Measurements from ENCODE around the gene ASCL5.
A peak's percentile ranks its signal among the peaks of the same experiment; 100 is the strongest.

The ASCL5 gene

DNA sequence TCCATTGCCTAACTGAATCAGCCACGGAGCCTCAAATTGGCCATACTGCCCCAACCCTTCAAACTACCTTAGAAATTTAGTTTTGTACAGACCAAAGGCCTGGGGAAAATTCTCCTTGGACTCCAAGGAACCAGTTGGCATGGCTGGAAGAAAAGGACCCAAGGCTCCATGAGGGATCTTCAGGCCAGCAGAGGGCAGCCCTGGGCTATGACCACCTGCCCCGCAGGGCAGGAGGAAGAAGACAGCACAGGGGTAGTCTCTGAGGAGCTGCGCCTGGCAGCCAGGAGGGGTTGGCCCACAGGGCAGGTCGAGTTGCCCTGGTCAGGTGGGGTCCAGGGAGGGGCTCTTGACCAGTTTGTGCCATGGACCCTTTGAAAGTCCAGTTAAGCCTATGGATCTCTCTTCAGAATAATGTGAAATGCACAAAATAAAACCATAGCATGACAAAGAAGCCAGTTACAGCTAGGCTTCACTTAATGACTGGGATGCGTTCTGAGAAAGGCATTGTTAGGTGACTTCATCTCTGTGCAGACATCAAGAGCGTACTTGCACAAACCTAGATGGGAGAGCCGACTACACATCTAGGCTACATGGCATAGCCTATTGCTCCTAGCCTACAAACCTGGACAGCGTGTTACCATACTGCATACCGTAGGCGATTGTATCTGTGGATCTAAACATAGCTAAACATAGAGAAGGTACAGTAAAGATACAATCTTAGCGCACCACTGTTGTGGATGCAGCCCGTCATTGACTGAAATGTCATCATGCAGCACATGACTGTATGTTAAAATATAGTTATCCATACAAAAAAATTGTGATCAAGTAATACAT, 40.9 kb downstream of the ASCL5 start:
- peak; percentile 22 for DNase-seq (ENCODE audit: low spot score)

DNA sequence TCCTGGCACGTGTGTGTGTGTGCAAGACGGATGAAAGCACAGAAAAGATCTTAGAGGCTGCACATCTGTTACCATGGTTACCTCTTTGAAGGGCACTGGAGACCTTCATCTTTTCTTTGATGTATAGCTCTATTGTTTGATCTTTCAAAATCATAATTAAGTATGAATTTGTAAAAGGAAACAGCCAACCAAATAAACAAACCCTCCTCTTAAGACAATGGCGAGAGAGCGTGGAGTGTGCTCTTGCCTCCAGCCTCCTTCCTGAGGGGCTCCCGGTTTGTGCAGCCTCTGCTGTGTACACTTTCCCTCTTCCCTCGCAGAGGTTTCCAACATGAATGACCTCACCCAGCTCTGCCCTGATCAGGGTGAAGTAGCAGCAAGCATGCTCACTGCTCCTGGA, 42.7 kb downstream of the ASCL5 start:
- no peak for DNase-seq (ENCODE audit: low spot score)

DNA sequence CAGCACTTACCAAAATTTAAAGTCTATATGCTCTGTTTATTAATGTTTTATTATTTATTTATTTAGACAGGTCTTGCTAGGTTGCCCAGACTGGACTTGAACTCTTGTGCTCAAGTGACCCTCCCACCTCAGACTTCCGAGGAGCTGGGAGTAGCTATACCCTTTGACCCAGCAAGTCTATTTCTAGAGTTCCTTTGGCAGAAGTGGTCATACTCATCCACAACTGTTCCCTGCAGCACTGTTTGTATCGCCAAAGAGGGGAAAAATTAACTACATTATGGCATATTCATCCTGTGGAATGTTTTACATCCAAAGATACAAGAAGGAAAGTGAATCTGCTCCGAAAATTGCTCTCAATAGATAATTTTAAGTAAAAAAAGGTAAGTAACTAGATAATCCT, 43.2 kb downstream of the ASCL5 start:
- no peak for DNase-seq (ENCODE audit: low spot score)

DNA sequence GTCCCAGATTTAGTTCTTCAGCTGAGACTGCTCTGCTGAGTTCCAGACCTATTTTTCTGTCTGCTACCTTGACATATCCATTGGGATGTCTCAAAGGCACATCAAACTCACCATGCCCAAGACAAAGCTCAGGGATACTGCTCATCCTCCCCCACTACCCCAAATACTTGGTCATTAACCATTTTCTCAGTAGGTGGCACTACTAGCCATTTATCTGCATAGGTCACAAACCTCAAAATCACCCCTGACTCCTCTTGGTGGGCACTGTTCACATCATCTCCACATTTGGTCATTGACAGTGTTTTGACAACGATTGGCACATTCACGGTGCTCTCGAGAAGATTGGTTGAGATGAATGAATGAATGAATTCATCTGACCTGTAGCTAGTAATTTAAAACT, 46.8 kb downstream of the ASCL5 start:
- DNase-seq (ENCODE audit: low spot score), result no peak

DNA sequence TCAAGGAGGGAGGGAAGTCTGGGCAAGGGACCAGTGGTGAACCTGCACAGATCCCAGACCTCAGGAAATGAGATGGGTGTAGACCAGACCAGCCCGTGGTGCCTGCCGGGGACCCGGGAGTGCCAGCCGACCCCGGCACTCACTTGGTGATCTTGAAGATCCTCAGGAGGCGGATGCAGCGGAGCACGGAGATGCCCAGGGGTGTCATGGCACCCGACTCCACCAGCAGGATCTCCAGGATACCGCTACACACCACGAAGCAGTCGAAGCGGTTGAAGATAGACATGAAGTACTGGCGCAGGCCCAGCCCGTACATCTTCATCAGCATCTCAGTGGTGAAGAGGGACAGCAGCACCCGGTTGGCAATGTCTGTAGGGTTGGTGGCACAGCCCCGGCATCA, 49.2 kb downstream of the ASCL5 start:
- DNase-seq (ENCODE audit: low spot score), result no peak

DNA sequence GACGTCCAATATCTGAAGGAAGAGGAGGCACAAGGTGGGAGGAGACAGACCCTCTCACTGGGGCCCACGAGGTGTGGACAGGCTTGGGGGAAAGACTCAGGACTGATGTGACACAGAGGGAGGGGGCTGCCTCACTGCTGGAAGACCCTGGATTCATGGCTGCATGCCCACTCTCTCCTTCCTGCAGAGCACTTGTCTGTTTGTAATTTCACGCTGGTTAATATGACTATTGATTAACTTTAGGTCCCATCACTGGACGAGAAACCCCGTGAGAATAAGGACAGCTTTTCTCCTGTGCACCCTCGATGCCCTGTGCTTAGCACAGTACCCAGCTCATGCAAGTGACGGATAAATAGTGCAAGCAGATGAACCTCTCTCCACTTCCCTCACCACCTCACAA, 49.9 kb downstream of the ASCL5 start:
- DNase-seq (ENCODE audit: low spot score), result no peak

DNA sequence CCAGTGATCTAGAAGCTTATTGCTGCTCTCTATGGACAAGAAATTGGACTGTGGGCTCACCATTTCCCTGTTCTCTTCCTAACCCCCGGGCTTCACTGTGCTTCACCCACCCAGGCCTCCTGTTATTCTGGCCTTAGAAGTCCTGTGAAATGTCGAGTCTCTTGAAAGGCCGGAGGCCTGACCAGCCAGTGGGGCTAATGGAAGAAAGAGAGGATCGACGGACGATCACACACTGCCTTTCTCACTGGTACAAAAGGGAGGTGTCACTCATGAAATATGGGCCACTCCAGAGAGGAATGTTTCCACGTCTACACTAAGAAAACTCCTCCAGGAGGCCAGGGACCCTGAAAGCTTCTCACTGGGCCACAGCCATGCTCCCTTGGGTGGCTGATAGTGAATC, 50.9 kb downstream of the ASCL5 start:
- DNase-seq (ENCODE audit: low spot score), result no peak

DNA sequence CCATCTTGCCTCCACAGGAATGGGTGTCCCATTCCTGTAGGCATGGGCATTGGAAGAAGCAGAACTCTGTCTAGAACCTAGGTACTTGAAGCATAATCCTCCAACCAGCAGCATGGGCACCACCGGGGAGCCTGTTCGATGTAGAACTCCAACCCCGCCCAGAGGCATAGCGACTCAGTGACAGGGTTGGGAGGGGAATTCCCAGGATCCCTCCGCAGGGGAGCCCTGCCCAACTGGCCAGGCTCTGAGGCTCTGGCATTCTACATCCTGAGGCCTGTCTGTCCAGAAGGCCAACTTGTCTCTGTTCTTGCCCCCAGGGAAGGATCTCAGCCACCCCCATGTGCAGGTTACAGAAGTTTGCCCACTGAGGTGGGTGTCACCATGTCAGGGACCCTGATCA, 53.0 kb downstream of the ASCL5 start:
- no peak for DNase-seq (ENCODE audit: low spot score)

DNA sequence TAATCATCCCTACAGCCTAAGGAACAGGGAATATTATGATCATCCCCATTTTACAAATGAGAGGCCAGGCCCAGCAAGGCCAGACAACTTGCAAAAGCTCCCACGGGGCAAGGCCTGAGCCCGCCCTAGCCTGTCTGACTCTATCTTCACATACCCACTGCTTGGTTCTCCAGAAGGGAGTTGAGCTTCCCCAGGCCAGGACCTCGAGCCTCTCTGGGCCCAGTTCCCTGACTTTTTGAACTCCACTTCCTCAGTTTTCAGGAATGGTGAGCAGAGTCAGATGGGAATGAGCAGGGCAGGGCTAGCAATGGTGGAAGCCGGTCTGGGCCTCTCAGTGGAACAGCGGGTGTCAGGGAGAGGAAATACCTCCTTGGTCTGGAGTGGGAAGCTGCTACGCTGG, 54.1 kb downstream of the ASCL5 start:
- no peak for DNase-seq (ENCODE audit: low spot score)

DNA sequence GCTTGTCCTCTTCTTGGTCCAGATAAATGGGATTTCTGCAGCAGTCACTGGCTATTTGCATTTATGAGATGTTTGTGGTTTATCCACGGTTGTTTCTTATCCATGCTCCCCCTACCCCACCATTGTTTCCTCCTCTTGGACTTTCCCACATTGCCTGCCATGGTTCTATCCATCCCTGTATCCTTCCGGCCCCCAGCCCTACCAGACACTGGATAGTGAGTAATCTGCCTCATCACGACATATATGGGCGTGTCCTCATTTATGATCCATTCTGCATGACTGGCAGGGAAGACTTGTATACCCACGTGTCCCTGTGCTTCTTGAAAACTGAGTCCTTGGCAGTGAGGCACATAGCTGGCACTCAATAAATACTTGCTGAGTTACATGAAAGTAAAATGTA, 54.8 kb downstream of the ASCL5 start:
- DNase-seq (ENCODE audit: low spot score), result no peak

DNA sequence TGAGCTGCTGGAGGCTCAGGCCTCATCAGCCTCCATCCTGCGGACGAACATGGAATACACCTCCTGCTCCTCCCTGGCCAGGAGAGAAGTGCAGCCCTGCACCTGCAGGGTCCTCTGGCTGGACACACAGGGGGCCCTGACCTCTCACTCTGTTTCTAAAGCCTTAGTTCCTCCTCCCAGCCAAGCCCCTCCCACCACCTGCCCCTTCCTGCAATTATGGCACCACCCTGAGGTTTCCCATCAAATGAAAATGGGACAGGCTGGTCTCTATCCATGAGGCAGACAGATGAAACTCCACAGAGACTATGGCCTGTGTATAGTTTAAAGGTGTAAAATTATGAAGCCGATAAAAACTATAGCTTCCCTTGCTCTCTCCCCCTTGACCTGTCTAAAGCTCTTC, 57.3 kb downstream of the ASCL5 start:
- no peak for DNase-seq (ENCODE audit: low spot score)

DNA sequence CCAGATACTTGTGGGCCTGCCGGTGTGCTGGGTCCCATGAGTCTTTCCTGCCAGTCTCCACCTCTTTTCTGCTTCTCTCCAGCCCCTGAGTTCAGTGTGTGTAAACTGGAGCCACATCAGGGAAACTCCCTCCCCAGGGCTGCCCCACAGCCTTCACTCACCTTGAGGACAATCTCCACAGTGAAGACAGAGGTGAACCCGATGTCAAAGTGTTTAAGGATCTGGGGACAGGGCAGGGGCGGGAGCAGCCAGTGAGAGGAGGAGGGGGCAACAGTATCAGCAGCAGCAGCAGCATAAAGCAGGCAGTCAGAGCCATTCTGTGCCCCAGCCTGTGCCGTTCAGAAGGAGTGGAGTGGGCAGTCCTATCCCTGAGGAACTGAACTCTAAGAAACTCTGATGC, 58.0 kb downstream of the ASCL5 start:
- DNase-seq (ENCODE audit: low spot score), result no peak

DNA sequence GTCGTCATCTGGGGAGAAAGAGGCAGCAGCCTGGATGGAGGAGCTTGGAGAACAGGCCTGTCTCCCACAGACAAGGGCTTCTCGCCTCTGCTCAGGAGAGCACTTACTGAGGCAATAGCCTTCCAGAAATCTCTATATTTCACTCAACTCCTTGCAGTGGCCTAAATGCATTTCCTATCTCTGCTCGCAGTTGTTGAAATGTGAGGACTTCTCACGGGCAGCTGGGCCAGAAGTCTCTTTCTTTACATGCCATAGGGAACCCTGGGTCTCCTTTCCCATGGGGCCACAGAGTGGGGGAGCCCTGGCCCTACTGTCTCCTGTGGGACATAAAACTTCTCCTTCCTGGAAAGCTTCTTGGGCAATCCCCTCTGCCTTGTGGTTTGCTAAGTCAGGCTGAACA, 60.0 kb downstream of the ASCL5 start:
- DNase-seq (ENCODE audit: low spot score), result no peak

DNA sequence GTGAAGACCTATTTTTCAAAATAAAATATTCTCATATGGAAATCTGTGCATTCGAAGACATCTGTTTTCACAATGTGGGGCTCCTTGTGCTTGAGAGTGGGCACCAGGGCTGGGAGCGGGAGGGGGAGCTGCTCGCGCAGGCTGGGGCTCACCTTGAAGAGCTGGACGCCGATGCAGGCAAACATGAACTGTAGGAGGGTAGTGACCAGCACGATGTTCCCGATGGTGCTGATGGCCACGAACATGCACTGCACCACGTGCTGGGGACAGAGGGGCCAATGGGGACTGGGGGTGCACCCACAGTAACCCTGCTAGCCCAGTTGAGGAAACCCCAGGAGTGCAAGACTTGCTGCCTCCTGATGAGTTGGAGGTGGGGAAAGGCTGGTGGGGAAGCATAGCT, 61.3 kb downstream of the ASCL5 start:
- DNase-seq (ENCODE audit: low spot score), result no peak

DNA sequence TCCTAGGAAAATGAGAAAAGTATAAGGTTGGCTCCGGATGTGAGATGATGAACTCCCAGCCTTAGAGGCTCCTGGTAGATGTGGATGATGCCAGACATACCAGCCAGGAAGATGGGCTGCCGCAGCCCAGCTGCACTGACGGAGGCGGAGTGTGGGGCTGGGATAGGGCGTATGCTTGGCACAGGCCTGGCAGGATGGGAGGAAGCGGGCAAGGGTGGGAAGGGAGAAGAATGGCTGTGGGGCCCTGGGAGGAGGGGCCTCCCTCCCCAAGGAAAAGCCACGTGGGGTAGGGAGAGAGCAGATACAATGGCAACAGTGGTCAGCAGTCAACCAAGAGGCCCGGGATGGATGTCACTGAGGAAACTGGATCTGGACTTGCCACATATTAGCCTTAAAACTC, 62.2 kb downstream of the ASCL5 start:
- no peak for DNase-seq (ENCODE audit: low spot score)
